ENCODE data around the gene HS6ST2. TPM values are rescaled to one million over a fixed set of nuclear protein-coding genes. Genes with fewer than 3 reads are reported as not detected.
"Not testable (repeated sequence)": the region's sequence is repeated elsewhere in the genome, so short reads cannot be mapped to it uniquely, and the experiment has no call there.

The HS6ST2 gene
- total RNA-seq, result not detected

DNA sequence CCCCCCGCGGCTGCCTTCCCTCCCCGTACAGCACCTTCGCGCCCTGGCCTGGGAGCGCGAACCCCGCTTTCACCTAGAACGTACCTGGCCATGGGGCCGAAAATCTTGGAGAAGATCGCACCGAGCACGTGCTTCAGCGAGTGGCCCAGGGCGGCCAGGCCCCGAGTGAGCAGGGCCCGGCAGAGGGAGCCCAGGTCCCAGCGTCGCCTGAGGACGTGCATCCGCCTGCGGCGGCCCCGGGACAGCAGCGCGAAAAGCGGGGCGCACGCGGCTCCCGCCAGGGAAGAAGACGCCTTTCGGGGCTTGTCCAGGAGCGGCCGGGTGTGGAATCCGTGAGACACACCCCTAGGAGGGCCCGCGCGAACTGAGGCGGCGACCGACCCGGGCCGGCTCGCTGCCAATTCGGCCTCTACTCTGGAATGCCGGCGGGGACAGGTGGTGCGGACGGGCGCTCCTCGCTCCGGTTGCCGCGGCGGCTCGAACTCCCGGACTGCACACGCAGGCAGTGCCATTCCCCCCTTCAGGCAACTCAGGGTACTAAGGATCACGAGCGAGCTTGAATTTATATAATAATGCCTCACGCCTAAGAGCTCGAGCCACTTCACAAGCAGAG lies at the start of gene HS6ST2:
TSS of gene HS6ST2 (minus strand) at position 539 of the 613 bp plus-strand sequence.
- peaks cover 45% of the 10 kb centered on the region for H3K27me3 Mint-ChIP-seq
- peaks cover 5% of the 10 kb centered on the region for H3K4me1 Mint-ChIP-seq
- no peaks in the 10 kb centered on the region for H3K9me3 Mint-ChIP-seq
- H3K27ac Mint-ChIP-seq, result no peak within 1 kb of the TSS
- H3K4me3 Mint-ChIP-seq, result peak within 1 kb of the TSS; percentile 57
- no peaks in the 10 kb centered on the region for H3K36me3 Mint-ChIP-seq
- DNase-seq (peak; percentile 27), ATAC-seq (ENCODE audit: low read depth) (peak; percentile 36)
- POLR2A ChIA-PET, result no interaction called here

DNA sequence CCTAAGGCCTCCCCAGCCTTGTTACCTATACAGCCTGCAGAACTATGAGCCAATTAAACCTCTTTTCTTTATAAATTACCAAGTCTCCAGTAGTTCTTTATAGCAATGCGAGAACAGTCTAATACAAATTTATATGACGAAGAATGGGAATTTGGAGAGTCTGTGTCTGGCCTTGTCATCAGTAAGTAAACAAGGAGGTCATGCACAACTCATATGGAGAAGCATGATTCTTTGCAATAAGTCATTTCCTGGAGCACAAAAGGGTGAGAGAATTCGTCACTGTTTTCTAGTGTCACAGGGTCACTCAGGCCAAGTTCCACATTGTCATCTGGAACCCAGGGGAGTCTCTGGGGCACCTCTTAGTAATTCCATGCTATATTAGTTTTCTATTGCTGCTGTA lies 49.0 kb upstream of the HS6ST2 start:
- no peaks in the 10 kb centered on the region for H3K36me3 Mint-ChIP-seq
- H3K27me3 Mint-ChIP-seq, result no peaks in the 10 kb centered on the region
- no peaks in the 10 kb centered on the region for H3K4me1 Mint-ChIP-seq
- H3K4me3 Mint-ChIP-seq, result no peak overlapping the region
- no peak overlapping the region for H3K27ac Mint-ChIP-seq
- DNase-seq, result no peak
- peaks cover 1% of the 10 kb centered on the region for H3K9me3 Mint-ChIP-seq
- POLR2A ChIA-PET, result no interaction called here
- ATAC-seq (ENCODE audit: low read depth), result no peak

DNA sequence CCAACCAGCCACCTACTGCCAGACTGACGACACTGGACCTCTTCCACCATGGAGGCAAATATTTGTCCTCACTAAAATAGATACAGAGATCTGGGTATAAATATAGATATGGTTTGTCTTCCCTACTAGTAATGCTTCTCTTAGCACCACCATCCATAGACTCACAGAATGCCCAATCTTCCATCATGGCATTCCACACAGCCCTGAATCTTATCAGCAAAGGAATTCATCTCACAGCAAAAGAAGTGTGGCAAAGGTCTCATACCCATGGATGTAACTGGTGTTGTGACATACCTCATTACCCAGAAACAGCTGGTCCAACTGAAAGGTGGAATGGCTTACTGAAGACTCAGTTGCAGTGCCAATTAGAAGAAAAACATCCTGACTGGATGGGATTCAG lies 47.2 kb upstream of the HS6ST2 start:
- ATAC-seq (ENCODE audit: low read depth) (no peak), DNase-seq (no peak)
- no peak overlapping the region for H3K4me3 Mint-ChIP-seq
- H3K27ac Mint-ChIP-seq, result no peak overlapping the region
- H3K27me3 Mint-ChIP-seq, result no peaks in the 10 kb centered on the region
- peaks cover 1% of the 10 kb centered on the region for H3K9me3 Mint-ChIP-seq
- no peaks in the 10 kb centered on the region for H3K36me3 Mint-ChIP-seq
- POLR2A ChIA-PET, result no interaction called here
- no peaks in the 10 kb centered on the region for H3K4me1 Mint-ChIP-seq

DNA sequence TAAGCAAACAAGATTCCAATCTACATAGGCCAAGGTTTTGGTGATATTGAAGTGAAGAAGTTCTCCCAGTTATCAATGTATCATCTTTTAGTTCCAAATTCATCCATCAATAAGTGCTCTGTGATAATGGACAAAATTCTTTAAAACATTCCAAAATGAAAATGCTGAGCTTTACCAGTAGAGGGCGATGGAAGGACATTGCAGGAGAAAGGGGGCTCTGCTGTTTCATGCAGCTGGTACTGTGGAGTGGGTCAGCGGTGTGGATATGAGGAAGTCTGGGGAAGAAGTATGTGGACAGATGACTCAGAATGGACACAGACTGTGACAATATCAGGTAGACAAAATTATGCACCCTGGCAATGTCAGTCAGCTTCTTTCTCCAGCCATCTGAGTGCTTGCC lies 46.6 kb upstream of the HS6ST2 start:
- H3K9me3 Mint-ChIP-seq, result peaks cover 1% of the 10 kb centered on the region
- H3K4me1 Mint-ChIP-seq, result no peaks in the 10 kb centered on the region
- no peaks in the 10 kb centered on the region for H3K36me3 Mint-ChIP-seq
- POLR2A ChIA-PET, result no interaction called here
- DNase-seq (no peak), ATAC-seq (ENCODE audit: low read depth) (no peak)
- no peak overlapping the region for H3K4me3 Mint-ChIP-seq
- H3K27ac Mint-ChIP-seq, result no peak overlapping the region
- H3K27me3 Mint-ChIP-seq, result no peaks in the 10 kb centered on the region

DNA sequence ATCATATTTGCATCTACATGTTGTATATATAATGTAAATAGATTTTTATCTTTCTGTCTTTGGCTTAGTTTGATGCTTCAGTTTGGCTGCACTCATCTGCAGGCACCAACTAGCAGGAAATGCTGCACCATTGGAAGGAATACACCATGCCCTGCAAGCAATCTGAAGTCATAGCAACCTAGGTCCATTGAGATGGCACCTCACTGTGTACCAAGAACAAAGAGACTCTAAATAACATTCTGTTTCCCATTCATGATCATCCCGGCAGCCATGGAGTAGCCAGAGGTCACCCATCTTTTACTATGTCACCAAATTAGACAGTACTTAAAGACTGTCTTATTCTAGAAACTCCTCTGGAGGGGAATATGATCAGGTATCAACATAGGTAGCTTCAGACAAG lies 40.8 kb upstream of the HS6ST2 start:
- ATAC-seq (ENCODE audit: low read depth) (no peak), DNase-seq (no peak)
- Mint-ChIP-seq H3K4me3 (no peak overlapping the region), H3K4me1 (no peaks in the 10 kb centered on the region), H3K27me3 (no peaks in the 10 kb centered on the region), H3K9me3 (no peaks in the 10 kb centered on the region), H3K36me3 (no peaks in the 10 kb centered on the region), H3K27ac (no peak overlapping the region)
- POLR2A ChIA-PET, result no interaction called here

DNA sequence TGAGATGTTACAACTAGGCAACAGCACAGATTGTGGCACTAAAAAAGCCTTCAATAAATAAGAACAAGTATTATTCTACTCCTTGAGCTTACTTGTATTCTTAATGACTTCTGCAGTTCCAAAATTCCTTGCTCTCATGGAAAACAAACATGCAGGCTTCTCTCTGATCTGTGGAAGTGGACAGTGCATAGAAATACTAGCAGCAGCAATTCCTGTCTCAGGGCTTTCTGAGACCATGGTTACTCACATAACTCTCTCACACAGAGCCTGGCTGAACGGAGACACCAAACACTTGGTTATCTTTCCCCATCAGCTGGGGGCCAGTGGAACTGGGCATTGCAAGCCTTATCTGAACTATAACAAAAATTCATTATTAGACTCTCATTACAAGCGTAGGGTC lies 32.4 kb upstream of the HS6ST2 start:
- ATAC-seq (ENCODE audit: low read depth), result no peak
- Mint-ChIP-seq H3K27me3 (no peaks in the 10 kb centered on the region), H3K9me3 (no peaks in the 10 kb centered on the region), H3K27ac (no peak overlapping the region), H3K4me1 (no peaks in the 10 kb centered on the region), H3K36me3 (no peaks in the 10 kb centered on the region), H3K4me3 (no peak overlapping the region)
- POLR2A ChIA-PET, result no interaction called here
- DNase-seq, result no peak

DNA sequence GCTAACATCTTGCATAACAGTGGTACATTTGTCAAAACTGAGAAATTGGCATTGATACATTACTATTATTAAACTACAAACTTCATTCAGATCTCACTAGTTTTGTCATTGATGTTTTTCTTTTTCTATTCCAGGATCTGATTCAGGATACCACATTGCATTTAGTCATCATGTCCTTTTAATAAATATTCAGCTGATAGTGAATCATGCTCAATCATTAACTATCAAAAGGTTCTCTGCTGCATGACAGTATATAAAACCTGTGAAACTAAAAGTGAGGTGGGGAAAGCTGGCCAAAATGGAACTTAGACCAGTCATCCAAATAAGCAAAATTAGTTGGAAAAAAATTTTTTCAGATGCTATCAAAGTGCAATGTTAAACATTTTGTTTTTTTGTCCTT lies 28.1 kb upstream of the HS6ST2 start:
- no peak overlapping the region for H3K4me3 Mint-ChIP-seq
- H3K4me1 Mint-ChIP-seq, result no peaks in the 10 kb centered on the region
- H3K9me3 Mint-ChIP-seq, result no peaks in the 10 kb centered on the region
- ATAC-seq (ENCODE audit: low read depth), result no peak
- no peak for DNase-seq
- no peaks in the 10 kb centered on the region for H3K36me3 Mint-ChIP-seq
- POLR2A ChIA-PET, result no interaction called here
- no peaks in the 10 kb centered on the region for H3K27me3 Mint-ChIP-seq
- H3K27ac Mint-ChIP-seq, result no peak overlapping the region

DNA sequence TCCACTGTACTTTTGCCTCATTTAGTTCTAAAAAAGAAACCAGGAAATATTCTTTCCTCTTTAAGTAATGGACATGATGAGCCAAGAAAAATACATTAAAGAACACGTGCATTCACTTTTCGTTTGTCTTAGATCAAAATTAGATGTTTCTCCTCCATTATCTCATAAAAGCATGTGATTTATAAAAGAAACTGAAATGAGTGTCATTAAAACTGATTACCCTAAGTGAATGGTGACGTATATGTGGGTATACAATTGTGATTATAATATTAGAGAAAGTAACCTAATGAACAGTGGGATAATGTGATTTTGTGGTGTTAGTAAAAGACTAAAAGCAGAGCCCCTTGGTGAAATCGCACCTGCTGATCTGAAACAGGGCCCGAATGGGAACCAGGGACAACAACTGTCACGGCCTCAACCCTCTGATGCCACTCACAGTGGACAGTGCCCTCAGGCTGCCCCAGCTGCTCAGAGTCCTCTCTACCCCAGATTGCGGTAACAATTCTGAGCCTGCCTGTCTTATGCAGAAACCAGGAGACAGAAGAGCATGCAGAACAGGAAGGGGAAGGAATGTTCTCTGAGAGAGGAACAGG lies 25.7 kb upstream of the HS6ST2 start:
- no peak overlapping the region for H3K27ac Mint-ChIP-seq
- H3K4me1 Mint-ChIP-seq, result no peaks in the 10 kb centered on the region
- no peak overlapping the region for H3K4me3 Mint-ChIP-seq
- no peaks in the 10 kb centered on the region for H3K27me3 Mint-ChIP-seq
- no peaks in the 10 kb centered on the region for H3K9me3 Mint-ChIP-seq
- POLR2A ChIA-PET, result no interaction called here
- no peak for ATAC-seq (ENCODE audit: low read depth)
- DNase-seq, result no peak
- H3K36me3 Mint-ChIP-seq, result no peaks in the 10 kb centered on the region

DNA sequence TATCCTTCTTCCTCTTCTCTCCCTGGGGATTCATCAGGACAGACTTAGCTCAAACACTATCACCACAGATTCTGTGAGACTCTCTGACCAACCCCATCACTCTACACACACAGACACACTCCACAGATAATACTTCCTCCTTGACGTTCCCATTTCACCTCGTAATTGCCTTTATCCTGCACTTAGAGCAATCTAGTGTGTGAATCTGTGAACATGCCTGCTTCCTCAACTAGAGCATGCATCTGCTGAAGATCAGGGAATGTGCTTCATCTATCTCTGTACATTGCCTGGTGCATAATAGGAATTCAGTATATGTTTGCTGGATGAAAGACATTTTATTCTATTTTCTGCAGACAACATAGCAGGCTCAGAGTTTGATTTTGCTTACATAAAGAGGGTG lies 25.1 kb upstream of the HS6ST2 start:
- no peaks in the 10 kb centered on the region for H3K4me1 Mint-ChIP-seq
- no peak overlapping the region for H3K4me3 Mint-ChIP-seq
- ATAC-seq (ENCODE audit: low read depth), result no peak
- no peaks in the 10 kb centered on the region for H3K36me3 Mint-ChIP-seq
- no peaks in the 10 kb centered on the region for H3K27me3 Mint-ChIP-seq
- DNase-seq, result no peak
- H3K9me3 Mint-ChIP-seq, result no peaks in the 10 kb centered on the region
- H3K27ac Mint-ChIP-seq, result no peak overlapping the region
- POLR2A ChIA-PET, result no interaction called here

DNA sequence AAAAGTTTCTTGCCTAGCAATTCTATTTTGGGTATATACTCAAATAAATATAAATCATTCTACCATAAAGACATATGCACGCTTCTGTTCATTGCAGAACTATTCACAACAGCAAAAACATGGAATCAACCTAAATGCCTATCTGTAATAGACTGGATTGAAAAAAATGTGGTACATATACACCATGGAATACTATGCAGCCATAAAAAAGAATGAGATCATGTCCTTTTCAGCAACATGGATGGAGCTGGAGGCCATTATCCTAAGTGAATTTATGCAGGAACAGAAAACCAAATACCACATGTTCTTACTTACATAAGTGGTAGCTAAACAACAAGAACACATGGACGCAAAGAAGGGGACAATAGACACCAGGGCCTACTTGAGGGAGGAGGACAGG lies 21.6 kb upstream of the HS6ST2 start:
- POLR2A ChIA-PET; ATAC-seq (ENCODE audit: low read depth); H3K4me1 Mint-ChIP-seq; H3K9me3 Mint-ChIP-seq; DNase-seq; H3K27me3 Mint-ChIP-seq; H3K4me3 Mint-ChIP-seq; H3K27ac Mint-ChIP-seq; H3K36me3 Mint-ChIP-seq: not testable (repeated sequence)

DNA sequence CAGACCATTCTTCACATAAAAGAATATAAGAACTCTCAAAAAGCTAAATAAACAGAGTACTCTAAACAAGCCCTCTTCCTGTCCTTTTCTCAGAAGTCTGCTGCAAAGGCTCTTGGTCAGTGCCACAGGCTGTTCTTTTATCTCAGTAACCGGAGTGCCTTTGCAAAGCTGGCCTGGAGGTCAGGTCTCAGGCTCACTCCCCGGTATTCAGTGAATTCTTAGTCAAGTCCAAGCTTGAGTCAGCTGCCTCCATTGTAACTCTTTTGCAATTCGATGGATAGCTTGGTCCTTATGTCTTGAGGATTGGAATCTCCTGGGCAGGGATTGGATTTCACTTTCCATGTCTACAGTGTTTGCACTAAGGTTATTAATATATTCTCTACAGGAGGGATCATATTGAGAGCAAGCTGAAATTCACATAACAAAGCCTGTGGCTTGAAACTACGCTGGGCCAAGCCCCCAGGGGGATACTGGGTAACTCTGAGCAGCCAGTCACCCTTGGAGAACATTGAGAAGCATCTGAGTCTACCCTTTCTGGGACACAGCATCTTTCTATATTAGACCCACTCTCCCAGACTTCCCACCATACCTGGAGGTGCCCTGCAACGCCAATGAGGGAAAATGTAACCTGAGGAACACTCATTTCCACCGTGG lies 10.0 kb upstream of the HS6ST2 start:
- no peaks in the 10 kb centered on the region for H3K27me3 Mint-ChIP-seq
- no peaks in the 10 kb centered on the region for H3K4me1 Mint-ChIP-seq
- ATAC-seq (ENCODE audit: low read depth) (no peak), DNase-seq (no peak)
- POLR2A ChIA-PET, result no interaction called here
- H3K36me3 Mint-ChIP-seq, result no peaks in the 10 kb centered on the region
- H3K9me3 Mint-ChIP-seq, result no peaks in the 10 kb centered on the region
- H3K27ac Mint-ChIP-seq, result no peak overlapping the region
- no peak overlapping the region for H3K4me3 Mint-ChIP-seq

DNA sequence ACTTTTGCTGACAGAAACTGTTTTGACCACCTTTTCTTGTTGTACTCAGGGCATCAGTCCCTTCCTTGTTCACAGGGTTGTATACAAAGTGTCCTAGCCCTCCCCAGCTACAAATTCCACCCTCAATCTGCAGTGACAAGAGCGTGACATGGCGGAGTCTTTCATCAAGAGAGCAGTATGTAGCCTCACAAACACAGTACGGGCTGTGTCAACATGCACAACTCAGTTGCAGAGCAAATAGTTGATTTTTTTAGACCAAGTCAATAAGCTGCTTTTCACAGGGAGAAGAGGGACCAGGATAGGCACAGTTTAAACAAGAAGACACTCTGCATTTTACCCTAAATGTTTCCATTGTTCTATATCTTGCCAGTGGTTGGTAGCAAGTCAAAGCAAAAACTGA lies 8.6 kb upstream of the HS6ST2 start:
- H3K27ac Mint-ChIP-seq, result no peak overlapping the region
- ATAC-seq (ENCODE audit: low read depth), result no peak
- no peak for DNase-seq
- no peaks in the 10 kb centered on the region for H3K9me3 Mint-ChIP-seq
- no peaks in the 10 kb centered on the region for H3K4me1 Mint-ChIP-seq
- no peak overlapping the region for H3K4me3 Mint-ChIP-seq
- POLR2A ChIA-PET, result no interaction called here
- no peaks in the 10 kb centered on the region for H3K36me3 Mint-ChIP-seq
- no peaks in the 10 kb centered on the region for H3K27me3 Mint-ChIP-seq

DNA sequence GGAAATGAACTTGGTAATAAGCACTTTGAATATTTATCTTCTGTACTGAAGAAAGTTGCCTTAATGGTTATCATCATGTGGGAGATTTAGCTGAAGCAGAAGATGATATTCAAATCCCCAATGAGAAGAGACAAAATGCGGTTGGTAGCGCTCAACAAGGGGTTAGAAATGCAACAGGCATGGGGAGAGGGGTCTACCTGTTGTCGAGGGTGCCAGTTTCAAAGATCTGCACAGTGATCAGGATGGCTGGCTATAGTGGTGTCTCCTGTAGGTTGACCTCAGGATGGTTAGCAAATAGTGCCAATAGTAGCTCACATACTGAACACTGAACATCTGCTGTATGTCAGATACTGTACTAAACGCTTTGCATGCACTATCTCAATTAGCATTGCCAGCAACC lies 7.0 kb upstream of the HS6ST2 start:
- DNase-seq (no peak), ATAC-seq (ENCODE audit: low read depth) (no peak)
- Mint-ChIP-seq H3K4me1 (no peaks in the 10 kb centered on the region), H3K4me3 (no peak overlapping the region), H3K27me3 (peaks cover 7% of the 10 kb centered on the region), H3K9me3 (no peaks in the 10 kb centered on the region), H3K27ac (no peak overlapping the region), H3K36me3 (no peaks in the 10 kb centered on the region)
- POLR2A ChIA-PET, result no interaction called here

DNA sequence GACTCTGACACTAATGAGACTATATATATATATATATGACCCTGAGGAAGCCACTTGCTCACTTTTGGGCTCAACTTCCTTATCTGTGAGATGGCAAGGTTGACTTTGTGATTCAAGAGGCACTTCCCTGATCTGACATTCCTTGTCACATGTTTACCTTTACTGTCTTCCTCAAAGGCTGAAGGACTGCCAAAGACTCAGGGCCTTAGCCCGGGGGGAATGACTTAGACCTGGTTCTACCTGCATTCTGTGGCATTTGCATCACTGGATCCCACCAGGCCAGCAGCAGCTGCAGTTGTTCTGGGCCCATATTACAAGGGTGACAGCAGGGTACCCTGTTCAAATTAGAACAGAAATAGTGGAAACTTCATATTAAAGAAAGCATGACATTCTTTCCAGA lies 3.1 kb upstream of the HS6ST2 start:
- Mint-ChIP-seq H3K36me3 (no peaks in the 10 kb centered on the region), H3K4me3 (no peak overlapping the region), H3K9me3 (no peaks in the 10 kb centered on the region), H3K27ac (no peak overlapping the region), H3K4me1 (peaks cover 5% of the 10 kb centered on the region), H3K27me3 (peaks cover 25% of the 10 kb centered on the region)
- DNase-seq (no peak), ATAC-seq (ENCODE audit: low read depth) (no peak)
- POLR2A ChIA-PET, result no interaction called here

Data from activated naive CD8-positive, alpha-beta T cell treated with anti-CD3 and anti-CD28 coated beads, Interleukin-2, amount 10 ng/mL, durations not matched to agents 7 days and 5 days (primary cell).